Iris pigment epithelial cell (primary cell): ENCODE measurements around the gene CT45A8.
"Not testable (repeated sequence)": the region's sequence is repeated elsewhere in the genome, so short reads cannot be mapped to it uniquely, and the experiment has no call there.

Experiments
- DNase-seq: peaks from one replicate; pipeline ENCODE4 v3.0.0-alpha.2; 2011; ENCODE audit warnings: low read depth

The CT45A8 gene, protein sequence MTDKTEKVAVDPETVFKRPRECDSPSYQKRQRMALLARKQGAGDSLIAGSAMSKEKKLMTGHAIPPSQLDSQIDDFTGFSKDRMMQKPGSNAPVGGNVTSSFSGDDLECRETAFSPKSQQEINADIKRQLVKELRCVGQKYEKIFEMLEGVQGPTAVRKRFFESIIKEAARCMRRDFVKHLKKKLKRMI

DNA sequence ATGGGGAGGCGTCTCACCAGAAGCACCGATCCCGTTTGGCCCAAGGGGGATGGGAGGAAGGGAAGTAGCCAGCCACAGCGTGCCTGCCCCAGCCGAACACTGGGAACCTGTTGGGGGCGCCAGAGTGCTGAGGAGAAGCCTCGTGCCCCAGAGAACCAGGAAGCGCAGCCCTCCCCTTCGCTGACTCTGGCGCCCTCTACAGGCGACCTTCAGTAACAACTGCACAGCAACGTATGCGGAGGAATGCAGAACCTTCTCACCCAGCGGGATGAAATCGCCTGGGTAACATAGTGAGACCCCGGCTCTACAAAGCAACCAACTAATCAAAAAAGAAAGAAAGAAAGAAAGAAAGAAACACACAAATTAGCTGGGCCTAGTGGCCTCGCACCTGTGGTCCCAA is at the start of gene CT45A8:
Gene CT45A8 (minus strand): TSS at position 101 of the 400 bp plus-strand sequence. CDS start 3,755 bp downstream, outside the sequence.
- not testable (repeated sequence) for DNase-seq

- DNase-seq, result no peak
These were observed 39.0 kb upstream of the CT45A8 start, which contains the start of the genes CT45A10 and SAGE1 for GRCh38 chrX:135893294-135893817. CT45A10 (minus strand) TSS chrX:135893444; CDS start chrX:135885344, 8,100 bp downstream. SAGE1 (plus strand) TSS chrX:135893716; CDS start chrX:135896243, 2,527 bp downstream.

DNA sequence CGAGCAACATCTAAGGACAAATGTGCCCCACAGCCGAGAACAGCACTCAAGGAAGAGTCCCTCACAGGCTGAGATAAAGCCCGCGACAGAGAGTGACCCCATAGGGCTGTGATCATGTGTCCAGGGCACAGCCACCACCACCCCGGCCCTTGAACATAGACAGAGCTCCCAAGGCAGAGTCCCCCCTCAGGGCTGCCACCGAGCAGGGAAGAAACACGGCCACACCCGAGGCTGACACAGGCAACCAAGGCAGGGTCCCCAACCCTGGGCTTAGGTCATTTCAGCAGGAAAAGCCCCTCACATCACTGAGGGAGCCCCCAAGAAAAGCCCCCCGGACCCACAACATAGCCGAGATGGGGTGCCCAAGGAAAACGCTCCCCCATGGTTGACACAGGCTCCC is 38.4 kb upstream of the CT45A8 start:
- no peak for DNase-seq

DNA sequence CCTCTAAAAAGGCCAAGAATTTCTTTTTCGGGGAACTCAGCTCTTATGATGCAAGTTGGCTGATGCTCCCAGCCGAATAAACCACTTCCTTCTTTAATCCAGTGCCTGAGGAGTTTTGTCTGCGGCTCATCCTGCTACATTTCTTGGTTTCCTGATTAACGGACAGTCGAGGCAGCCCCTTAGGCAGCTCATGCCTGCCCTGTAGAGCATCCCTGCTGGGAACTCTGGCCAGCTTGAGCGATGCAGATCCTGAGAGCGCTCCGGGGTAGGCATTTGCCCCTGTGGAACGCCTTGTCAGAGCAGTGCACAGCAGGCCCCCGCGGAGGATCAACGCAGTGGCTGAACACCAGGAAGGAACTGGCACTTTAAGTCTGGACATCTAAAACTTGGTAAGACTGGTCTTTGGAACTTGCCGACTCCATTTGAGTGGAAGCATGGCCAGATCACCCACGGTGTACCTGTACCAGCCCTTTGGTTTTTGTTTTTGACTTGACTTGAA is 35.8 kb upstream of the CT45A8 start:
- no peak for DNase-seq

DNA sequence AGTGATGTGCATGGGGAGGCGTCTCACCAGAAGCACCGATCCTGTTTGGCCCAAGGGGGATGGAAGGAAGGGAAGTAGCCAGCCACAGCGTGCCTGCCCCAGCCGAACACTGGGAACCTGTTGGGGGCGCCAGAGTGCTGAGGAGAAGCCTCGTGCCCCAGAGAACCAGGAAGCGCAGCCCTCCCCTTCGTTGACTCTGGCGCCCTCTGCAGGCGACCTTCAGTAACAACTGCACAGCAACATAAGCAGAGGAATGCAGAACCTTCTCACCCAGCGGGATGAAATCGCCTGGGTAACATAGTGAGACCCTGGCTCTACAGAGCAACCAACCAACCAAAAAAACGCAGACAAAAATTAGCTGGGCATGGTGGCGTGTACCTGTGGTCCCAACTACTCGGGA is 34.6 kb upstream of the CT45A8 start:
- not testable (repeated sequence) for DNase-seq

GRCh38 chrX:135888230-135888629 is 33.9 kb upstream of the CT45A8 start:
- not testable (repeated sequence) for DNase-seq

DNA sequence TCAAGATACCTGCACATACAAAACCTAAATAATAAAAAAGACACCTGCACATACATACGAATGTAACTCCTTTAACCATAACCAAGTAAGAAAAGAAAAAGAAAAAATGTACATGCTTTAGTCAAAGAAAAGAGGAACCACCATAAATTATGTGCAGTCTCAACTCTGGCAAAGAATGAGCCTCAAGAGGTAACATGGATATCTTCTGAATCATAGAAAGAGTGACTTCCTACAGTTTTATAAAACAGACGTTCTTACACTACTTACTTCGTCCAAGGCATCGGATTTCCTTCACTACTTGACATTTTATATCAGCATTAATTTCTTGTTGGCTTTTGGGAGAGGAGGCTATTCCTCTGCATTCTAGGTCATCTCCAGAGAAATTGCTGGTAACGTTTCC is 28.4 kb upstream of the CT45A8 start:
- DNase-seq, result not testable (repeated sequence)

DNA sequence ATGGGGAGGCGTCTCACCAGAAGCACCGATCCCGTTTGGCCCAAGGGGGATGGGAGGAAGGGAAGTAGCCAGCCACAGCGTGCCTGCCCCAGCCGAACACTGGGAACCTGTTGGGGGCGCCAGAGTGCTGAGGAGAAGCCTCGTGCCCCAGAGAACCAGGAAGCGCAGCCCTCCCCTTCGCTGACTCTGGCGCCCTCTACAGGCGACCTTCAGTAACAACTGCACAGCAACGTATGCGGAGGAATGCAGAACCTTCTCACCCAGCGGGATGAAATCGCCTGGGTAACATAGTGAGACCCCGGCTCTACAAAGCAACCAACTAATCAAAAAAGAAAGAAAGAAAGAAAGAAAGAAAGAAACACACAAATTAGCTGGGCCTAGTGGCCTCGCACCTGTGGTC is 17.4 kb upstream of the CT45A8 start, which contains the start of gene CT45A9:
Gene CT45A9 (minus strand): TSS at position 101 of the 400 bp plus-strand sequence. CDS start 3,751 bp downstream, outside the sequence.
- DNase-seq, result not testable (repeated sequence)

DNA sequence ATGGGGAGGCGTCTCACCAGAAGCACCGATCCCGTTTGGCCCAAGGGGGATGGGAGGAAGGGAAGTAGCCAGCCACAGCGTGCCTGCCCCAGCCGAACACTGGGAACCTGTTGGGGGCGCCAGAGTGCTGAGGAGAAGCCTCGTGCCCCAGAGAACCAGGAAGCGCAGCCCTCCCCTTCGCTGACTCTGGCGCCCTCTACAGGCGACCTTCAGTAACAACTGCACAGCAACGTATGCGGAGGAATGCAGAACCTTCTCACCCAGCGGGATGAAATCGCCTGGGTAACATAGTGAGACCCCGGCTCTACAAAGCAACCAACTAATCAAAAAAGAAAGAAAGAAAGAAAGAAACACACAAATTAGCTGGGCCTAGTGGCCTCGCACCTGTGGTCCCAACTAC is 17.2 kb downstream of the CT45A8 start, which contains the start of gene CT45A7:
Gene CT45A7 (minus strand): TSS at position 101 of the 400 bp plus-strand sequence. CDS start 3,747 bp downstream, outside the sequence.
- not testable (repeated sequence) for DNase-seq

DNA sequence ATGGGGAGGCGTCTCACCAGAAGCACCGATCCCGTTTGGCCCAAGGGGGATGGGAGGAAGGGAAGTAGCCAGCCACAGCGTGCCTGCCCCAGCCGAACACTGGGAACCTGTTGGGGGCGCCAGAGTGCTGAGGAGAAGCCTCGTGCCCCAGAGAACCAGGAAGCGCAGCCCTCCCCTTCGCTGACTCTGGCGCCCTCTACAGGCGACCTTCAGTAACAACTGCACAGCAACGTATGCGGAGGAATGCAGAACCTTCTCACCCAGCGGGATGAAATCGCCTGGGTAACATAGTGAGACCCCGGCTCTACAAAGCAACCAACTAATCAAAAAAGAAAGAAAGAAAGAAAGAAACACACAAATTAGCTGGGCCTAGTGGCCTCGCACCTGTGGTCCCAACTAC is 34.4 kb downstream of the CT45A8 start, which contains the start of gene CT45A2:
Gene CT45A2 (minus strand): TSS at position 101 of the 400 bp plus-strand sequence. CDS start 3,747 bp downstream, outside the sequence.
- DNase-seq, result not testable (repeated sequence)

- DNase-seq, result not testable (repeated sequence)
These were observed 51.7 kb downstream of the CT45A8 start, which contains the start of gene CT45A6 for GRCh38 chrX:135802687-135803086. CT45A6 (minus strand) TSS chrX:135802787; CDS start chrX:135798993, 3,794 bp downstream.
